Cardiac muscle cell (in vitro differentiated cells and primary cell): ENCODE results near the gene SAP30L. TPM values are rescaled to one million over a fixed set of nuclear protein-coding genes. Genes with fewer than 3 reads are reported as not detected.

ENCODE experiments used
- DNase-seq, 2 donors: peaks; one replicate each; pipeline versions ENCODE4 v3.0.0 to v3.0.0-alpha.2; 2010 to 2017; ENCODE audit warnings: low read depth in 1 of 2, low spot score in 1 of 2
- H3K27ac ChIP-seq: fragments of 200-600 bp; sonication (generic); 2 replicates; pipeline ENCODE4 v1.5.1; 2016
- H3K27me3 ChIP-seq: fragments of 200-600 bp; sonication (generic); 2 replicates; pipeline ENCODE4 v1.6.0; 2016; ENCODE audit warnings: control low read depth
- H3K36me3 ChIP-seq: fragments of 200-600 bp; sonication (generic); 2 replicates; pipeline ENCODE4 v1.5.1; 2016; ENCODE audit warnings: control low read depth
- H3K4me1 ChIP-seq: fragments of 200-600 bp; sonication (generic); 2 replicates; pipeline ENCODE4 v1.8.1; 2017; ENCODE audit warnings: low read depth, mild to moderate bottlenecking, mixed run types
- H3K4me3 ChIP-seq: fragments of 200-600 bp; sonication (generic); 2 replicates; pipeline ENCODE4 v1.5.1; 2016; ENCODE audit warnings: mild to moderate bottlenecking
- H3K9me3 ChIP-seq: fragments of 200-600 bp; sonication (generic); 2 replicates; pipeline ENCODE4 v1.5.1; 2017; ENCODE audit warnings: low read depth, mild to moderate bottlenecking, control low read depth
- CTCF ChIP-seq: IDR thresholded peaks from 2 replicates; pipeline ENCODE4 v1.5.1; 2012; ENCODE audit warnings: low read depth, mild to moderate bottlenecking, low read length
- polyA plus RNA-seq: library from polyadenylated mRNA; unstranded; fragments of >200 nt; fragmentation: Nextera tagmentation; extraction: Ambion mirVana; gene quantifications from 2 replicates; pipeline ENCODE4 v1.2.1, GENCODE V29; 2016
- total RNA-seq: library from RNA; depleted of rRNA; stranded (reverse); fragments of >200 nt; gene quantifications from 2 replicates; pipeline ENCODE4 v1.2.3, GENCODE V29; 2016

The SAP30L gene
- total and polyA plus RNA-seq, 2 experiments from 2014 or later, result 15.5 to 37.5 TPM

- Histone ChIP-seq H3K4me1 (peaks cover under 1% of the 10 kb centered on the region), H3K27me3 (no peaks in the 10 kb centered on the region), H3K9me3 (no peaks in the 10 kb centered on the region), H3K4me3 (no peak overlapping the region), H3K36me3 (no peaks in the 10 kb centered on the region), H3K27ac (no peak overlapping the region)
- no peak for DNase-seq
- TF ChIP-seq CTCF, result no peak
Observed at GRCh38 chr5:154410786-154411185, 35.0 kb upstream of the SAP30L start.

- no peak overlapping the region for H3K27ac ChIP-seq
- no peaks in the 10 kb centered on the region for H3K36me3 ChIP-seq
- no peaks in the 10 kb centered on the region for H3K27me3 ChIP-seq
- no peaks in the 10 kb centered on the region for H3K9me3 ChIP-seq
- no peaks in the 10 kb centered on the region for H3K4me1 ChIP-seq
- DNase-seq, result no peak
- no peak for TF ChIP-seq CTCF
- H3K4me3 ChIP-seq, result no peak overlapping the region
Observed at GRCh38 chr5:154411338-154411737, 34.5 kb upstream of the SAP30L start.

GRCh38 chr5:154412316-154412715 lies 33.5 kb upstream of the SAP30L start:
- no peaks in the 10 kb centered on the region for H3K9me3 ChIP-seq
- peaks cover 7% of the 10 kb centered on the region for H3K4me1 ChIP-seq
- no peak overlapping the region for H3K4me3 ChIP-seq
- no peak for DNase-seq
- TF ChIP-seq CTCF, result no peak
- no peaks in the 10 kb centered on the region for H3K27me3 ChIP-seq
- H3K36me3 ChIP-seq, result no peaks in the 10 kb centered on the region
- H3K27ac ChIP-seq, result no peak overlapping the region

- DNase-seq, result no peak
- Histone ChIP-seq H3K27me3 (no peaks in the 10 kb centered on the region), H3K9me3 (no peaks in the 10 kb centered on the region), H3K36me3 (no peaks in the 10 kb centered on the region), H3K4me3 (no peak overlapping the region), H3K27ac (no peak overlapping the region), H3K4me1 (peaks cover 7% of the 10 kb centered on the region)
- TF ChIP-seq CTCF, result no peak
Observed at GRCh38 chr5:154412925-154413324, 32.9 kb upstream of the SAP30L start.

- Histone ChIP-seq H3K9me3 (no peaks in the 10 kb centered on the region), H3K36me3 (no peaks in the 10 kb centered on the region), H3K4me1 (peaks cover 13% of the 10 kb centered on the region), H3K27me3 (no peaks in the 10 kb centered on the region), H3K4me3 (no peak overlapping the region), H3K27ac (no peak overlapping the region)
- DNase-seq, result no peak
- no peak for TF ChIP-seq CTCF
Observed at GRCh38 chr5:154415114-154415513, 30.7 kb upstream of the SAP30L start.

- no peaks in the 10 kb centered on the region for H3K36me3 ChIP-seq
- DNase-seq, result no peak
- no peak overlapping the region for H3K4me3 ChIP-seq
- no peaks in the 10 kb centered on the region for H3K27me3 ChIP-seq
- peaks cover 13% of the 10 kb centered on the region for H3K4me1 ChIP-seq
- H3K9me3 ChIP-seq, result no peaks in the 10 kb centered on the region
- no peak overlapping the region for H3K27ac ChIP-seq
- no peak for TF ChIP-seq CTCF
Observed at GRCh38 chr5:154418344-154418820, 27.4 kb upstream of the SAP30L start.
